ENCODE measurements around the gene PANX2. TPM values are rescaled to one million over a fixed set of nuclear protein-coding genes. Genes with fewer than 3 reads are reported as not detected.

The PANX2 gene
- total and polyA plus RNA-seq, 4 donors, result 0.39 to 14.8 (median 1.5) TPM

GRCh38 chr22:50193621-50194020 lies 23.1 kb downstream of the PANX2 start:
- TF ChIP-seq FOXA2 (IDR thresholded peaks at IDR 0.05) (no peak), NR2F2 (IDR thresholded peaks at IDR 0.05) (no peak), CTCF (IDR thresholded peaks at IDR 0.05; ENCODE audit: low read depth, low read length, missing input control) (no peak), EGR1 (IDR thresholded peaks at IDR 0.05; ENCODE audit: low read depth in 2 of 2) (no peak), YY1 (IDR thresholded peaks at IDR 0.05) (no peak), GABPA (IDR thresholded peaks at IDR 0.05 in 1 of 2, conservative IDR thresholded peaks at IDR 0.05 in 1 of 2) (no peak), TAF1 (conservative IDR thresholded peaks at IDR 0.05) (no peak), HNF4A (conservative IDR thresholded peaks at IDR 0.05) (no peak), RXRA (IDR thresholded peaks at IDR 0.05) (no peak), SP1 (IDR thresholded peaks at IDR 0.05) (no peak), HNF4G (IDR thresholded peaks at IDR 0.05) (no peak), MAX (IDR thresholded peaks at IDR 0.05) (no peak), JUND (IDR thresholded peaks at IDR 0.05) (no peak), REST (IDR thresholded peaks at IDR 0.05) (no peak), FOXA1 (IDR thresholded peaks at IDR 0.05) (no peak), ATF3 (IDR thresholded peaks at IDR 0.05) (no peak), ZBTB33 (IDR thresholded peaks at IDR 0.05) (no peak), RAD21 (IDR thresholded peaks at IDR 0.05) (no peak)
- H3K4me3 ChIP-seq (ENCODE audit: low read depth in 1 of 3, low read length in 3 of 3), result no peak overlapping the region
- peak overlapping the region in 1 of 2 donors; percentile 26 for H3K27ac ChIP-seq (ENCODE audit: low read depth in 1 of 2, low read length in 2 of 2)
- peaks cover 0 to 32% (median 1%) of the 10 kb centered on the region in 4 donors for H3K36me3 ChIP-seq (ENCODE audit: control insufficient read depth in 4 of 4, insufficient read depth in 3 of 4, low read depth in 1 of 4, low read length in 3 of 4)
- H3K27me3 ChIP-seq (ENCODE audit: control insufficient read depth in 4 of 4, insufficient read depth in 4 of 4, low read length in 3 of 4), result no peaks in the 10 kb centered on the region
- 92% methylated on average over 8 of the region's 8 CpGs for WGBS
- DNase-seq (ENCODE audit: low spot score), result no peak
- H3K4me1 ChIP-seq (ENCODE audit: control insufficient read depth in 4 of 4, insufficient read depth in 4 of 4, low read length in 3 of 4), result peaks cover 21 to 87% (median 61%) of the 10 kb centered on the region in 4 donors
- no peaks in the 10 kb centered on the region for H3K9me3 ChIP-seq (ENCODE audit: control insufficient read depth in 4 of 4, low read length in 3 of 4)
- H3K9ac ChIP-seq (ENCODE audit: low read depth in 1 of 2, low read length in 2 of 2), result no peak overlapping the region
